Smooth muscle cell (in vitro differentiated cells): ENCODE data around the gene PSMC1. TPM values are rescaled to one million over a fixed set of nuclear protein-coding genes. Genes with fewer than 3 reads are reported as not detected.
"Not testable (repeated sequence)": the region's sequence is repeated elsewhere in the genome, so short reads cannot be mapped to it uniquely, and the experiment has no call there.

Experiments
- DNase-seq: peaks from one replicate; lab custom pipeline; 2025; ENCODE audit not compliant: unreplicated experiment; lab: John Stamatoyannopoulos, UW
- H2AFZ ChIP-seq: fragments of 200-600 bp; sonication (generic); 2 replicates; pipeline ENCODE4 v1.6.0; 2016; ENCODE audit warnings: antibody characterized with exemption, low read depth, mild to moderate bottlenecking
- H3F3A ChIP-seq: fragments of 200-600 bp; sonication (generic); 2 replicates; pipeline ENCODE4 v1.6.0; 2017; ENCODE audit warnings: antibody characterized with exemption, low read depth
- H3K27ac ChIP-seq: fragments of 200-600 bp; sonication (generic); 2 replicates; pipeline ENCODE4 v1.5.1; 2016; ENCODE audit warnings: low read depth, mild to moderate bottlenecking
- H3K27me3 ChIP-seq: fragments of 200-600 bp; sonication (generic); 2 replicates; pipeline ENCODE4 v1.6.1; 2016; ENCODE audit warnings: low read depth, mild to moderate bottlenecking
- H3K36me3 ChIP-seq: fragments of 200-600 bp; sonication (generic); 2 replicates; pipeline ENCODE4 v1.5.1; 2016; ENCODE audit warnings: low read depth
- H3K4me1 ChIP-seq: fragments of 200-600 bp; sonication (generic); 2 replicates; pipeline ENCODE4 v1.5.1; 2016; ENCODE audit warnings: low read depth
- H3K4me2 ChIP-seq: fragments of 200-600 bp; sonication (generic); 2 replicates; pipeline ENCODE4 v1.6.0; 2016; ENCODE audit warnings: mild to moderate bottlenecking
- H3K4me3 ChIP-seq: fragments of 200-600 bp; sonication (generic); 2 replicates; pipeline ENCODE4 v1.5.1; 2016; ENCODE audit warnings: mild to moderate bottlenecking
- H3K79me2 ChIP-seq: fragments of 200-600 bp; sonication (generic); 2 replicates; pipeline ENCODE4 v1.6.0; 2016; ENCODE audit warnings: low read depth, mild to moderate bottlenecking
- H3K9ac ChIP-seq: fragments of 200-600 bp; sonication (generic); 2 replicates; pipeline ENCODE4 v1.6.0; 2016; ENCODE audit warnings: low read depth
- H3K9me3 ChIP-seq: fragments of 200-600 bp; sonication (generic); replicated peaks from 2 replicates; pipeline ENCODE4 v1.5.1; 2016; ENCODE audit warnings: low read depth
- H4K20me1 ChIP-seq: fragments of 200-600 bp; sonication (generic); 2 replicates; pipeline ENCODE4 v1.6.0; 2016; ENCODE audit warnings: low read depth
- CTCF ChIP-seq: fragments of 200-600 bp; sonication (generic); IDR thresholded peaks from 2 replicates; pipeline ENCODE4 v1.5.1; 2017; ENCODE audit warnings: borderline replicate concordance, mild to moderate bottlenecking, antibody characterized with exemption; ENCODE audit not compliant: insufficient read depth, poor library complexity, severe bottlenecking
- WGBS: methylation state at CpG from one replicate; pipeline ENCODE4 v1.1.7; 2016; ENCODE audit warnings: low lambda C conversion rate; 5-methylcytosine and 5-hydroxymethylcytosine counted together
- polyA plus RNA-seq: library from polyadenylated mRNA; unstranded; fragments of >200 nt; fragmentation: Nextera tagmentation; extraction: Ambion mirVana; gene quantifications from 2 replicates; pipeline ENCODE4 v1.2.1, GENCODE V29; 2016
- total RNA-seq: library from RNA; depleted of rRNA; stranded (reverse); fragments of >200 nt; gene quantifications from 2 replicates; pipeline ENCODE4 v1.2.3, GENCODE V29; 2014

The PSMC1 gene
- total RNA-seq (151 and 185 TPM in 2 replicates), polyA plus RNA-seq (163 and 172 TPM in 2 replicates)

GRCh38 chr14:90256354-90257131 is at the start of gene PSMC1:
Gene PSMC1, plus strand, starts transcription at chr14:90256553. Its CDS starts 45 bp downstream, at chr14:90256598.
- Histone ChIP-seq H3K27ac (peak within 1 kb of the TSS; percentile 71), H3K79me2 (peaks cover 39% of the 10 kb centered on the region), H3K36me3 (peaks cover 15% of the 10 kb centered on the region), H3K27me3 (peaks cover 14% of the 10 kb centered on the region), H2AFZ (peak within 1 kb of the TSS; percentile 72), H3F3A (no peaks in the 10 kb centered on the region), H3K4me2 (peak within 1 kb of the TSS; percentile 99), H3K4me3 (peak within 1 kb of the TSS; percentile 94), H3K4me1 (peaks cover 10% of the 10 kb centered on the region), H3K9me3 (no peaks in the 10 kb centered on the region), H4K20me1 (peaks cover 18% of the 10 kb centered on the region), H3K9ac (peak within 1 kb of the TSS; percentile 97)
- peak; percentile 36 for DNase-seq
- TF ChIP-seq CTCF = no peak
- 1% methylated on average over 54 of the region's 55 CpGs for WGBS

- Histone ChIP-seq H2AFZ (no peak overlapping the region), H3K9me3 (no peaks in the 10 kb centered on the region), H3K4me2 (no peak overlapping the region), H3F3A (no peaks in the 10 kb centered on the region), H3K4me1 (no peaks in the 10 kb centered on the region), H3K9ac (no peak overlapping the region), H3K79me2 (no peaks in the 10 kb centered on the region), H3K27me3 (peaks cover 4% of the 10 kb centered on the region), H3K36me3 (no peaks in the 10 kb centered on the region), H3K27ac (no peak overlapping the region), H4K20me1 (no peaks in the 10 kb centered on the region), H3K4me3 (no peak overlapping the region)
- no peak for DNase-seq
- no peak for TF ChIP-seq CTCF
- WGBS = 79% methylated on average over 7 of the region's 7 CpGs
Observed at GRCh38 chr14:90213099-90213748, 43.1 kb upstream of the PSMC1 start.

- 87% methylated on average over 4 of the region's 4 CpGs for WGBS
- no peak overlapping the region for H3K4me3 ChIP-seq
- H3K4me2 ChIP-seq = no peak overlapping the region
- no peak for DNase-seq
- no peak overlapping the region for H3K9ac ChIP-seq
- H3F3A ChIP-seq = no peaks in the 10 kb centered on the region
- H3K9me3 ChIP-seq = peaks cover 4% of the 10 kb centered on the region
- no peak overlapping the region for H2AFZ ChIP-seq
- H3K79me2 ChIP-seq = no peaks in the 10 kb centered on the region
- no peak overlapping the region for H3K27ac ChIP-seq
- TF ChIP-seq CTCF = no peak
- no peaks in the 10 kb centered on the region for H4K20me1 ChIP-seq
- no peaks in the 10 kb centered on the region for H3K27me3 ChIP-seq
- H3K4me1 ChIP-seq = no peaks in the 10 kb centered on the region
- H3K36me3 ChIP-seq = no peaks in the 10 kb centered on the region
Observed at GRCh38 chr14:90228478-90228877, 27.9 kb upstream of the PSMC1 start.

GRCh38 chr14:90229942-90230341 is 26.4 kb upstream of the PSMC1 start:
- H3F3A ChIP-seq, H4K20me1 ChIP-seq, H3K4me2 ChIP-seq, H3K9ac ChIP-seq, H3K27me3 ChIP-seq, DNase-seq, H3K9me3 ChIP-seq, H3K4me3 ChIP-seq, H3K79me2 ChIP-seq, H3K4me1 ChIP-seq, H3K27ac ChIP-seq, H3K36me3 ChIP-seq, H2AFZ ChIP-seq: not testable (repeated sequence)
- WGBS = 97% methylated on average over 1 of the region's 1 CpG
